Measurements from ENCODE around the gene PIWIL4.
"Not testable (repeated sequence)": the region's sequence is repeated elsewhere in the genome, so short reads cannot be mapped to it uniquely, and the experiment has no call there.

The PIWIL4 gene

DNA sequence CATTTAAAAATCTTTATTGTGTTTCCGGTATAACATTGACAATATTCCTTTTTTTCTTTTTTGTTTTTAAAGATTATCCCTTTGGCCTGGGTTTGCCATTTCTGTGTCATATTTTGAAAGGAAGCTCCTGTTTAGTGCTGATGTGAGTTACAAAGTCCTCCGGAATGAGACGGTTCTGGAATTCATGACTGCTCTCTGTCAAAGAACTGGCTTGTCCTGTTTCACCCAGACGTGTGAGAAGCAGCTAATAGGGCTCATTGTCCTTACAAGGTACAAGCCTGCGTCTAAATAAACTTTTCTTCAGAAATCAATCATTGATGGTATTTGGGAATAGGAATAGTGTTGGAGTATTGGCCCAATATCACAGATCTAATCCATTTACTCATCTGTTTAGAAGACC lies 19.8 kb downstream of the PIWIL4 start:
- no peak for DNase-seq

DNA sequence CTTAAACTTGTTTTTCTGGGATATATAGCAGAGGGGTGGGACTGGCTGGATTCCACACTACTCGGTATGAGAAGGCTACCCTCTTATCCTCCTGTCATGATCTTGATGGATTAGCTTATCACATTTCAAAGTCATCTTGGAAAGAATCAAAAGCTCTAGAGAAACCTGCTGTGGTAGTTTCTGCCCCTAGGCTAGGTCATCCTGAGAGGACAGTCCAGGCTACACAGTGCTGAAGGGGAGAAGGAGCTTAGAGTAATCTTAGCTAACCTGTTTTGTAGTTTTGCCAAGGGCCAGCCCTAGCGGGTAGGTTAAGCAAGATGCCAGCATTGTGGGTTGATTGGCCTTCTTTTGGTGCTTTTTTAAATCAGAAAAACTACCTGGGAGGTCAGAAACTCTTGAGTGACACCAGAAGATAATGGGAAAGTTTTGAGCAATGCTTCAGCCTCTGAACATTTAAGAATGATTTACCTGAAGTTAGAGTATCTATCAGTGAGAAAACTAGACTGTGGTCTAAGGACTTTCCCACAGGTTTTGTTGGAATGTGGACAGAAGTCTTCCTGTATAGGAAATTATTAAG lies 21.3 kb downstream of the PIWIL4 start:
- DNase-seq: no peak

DNA sequence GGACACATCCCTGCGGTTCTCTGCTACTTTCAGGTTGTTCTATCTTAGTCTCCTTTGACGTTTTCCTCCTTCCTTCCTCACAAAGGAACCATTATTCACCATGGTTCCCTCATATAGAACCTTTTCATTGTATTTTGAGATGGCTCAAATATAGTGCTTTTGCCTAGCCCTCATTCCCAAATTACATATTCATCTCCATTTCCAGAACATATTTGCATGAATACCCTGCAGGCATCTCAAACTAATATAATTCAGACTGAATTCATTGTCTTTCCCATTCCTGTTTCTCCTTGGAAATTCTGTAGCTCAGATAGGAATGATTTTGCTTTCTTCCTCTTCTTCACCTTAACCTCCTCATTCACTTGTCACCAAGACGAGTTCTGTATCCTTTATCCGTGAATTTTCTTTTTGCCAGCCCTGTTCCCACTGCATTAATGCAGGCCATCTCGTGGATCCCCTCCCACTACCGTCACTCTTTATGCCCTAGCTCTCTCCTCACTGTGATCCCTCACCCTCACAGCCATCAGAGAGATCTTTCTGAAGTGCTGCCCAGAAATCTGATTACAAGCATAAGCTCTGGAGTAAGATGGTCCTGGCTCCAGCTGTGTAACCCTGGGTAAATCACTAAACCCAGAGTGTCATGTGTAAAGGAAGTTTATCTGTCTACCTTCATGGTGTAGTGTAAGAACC lies 23.3 kb downstream of the PIWIL4 start:
- no peak for DNase-seq

DNA sequence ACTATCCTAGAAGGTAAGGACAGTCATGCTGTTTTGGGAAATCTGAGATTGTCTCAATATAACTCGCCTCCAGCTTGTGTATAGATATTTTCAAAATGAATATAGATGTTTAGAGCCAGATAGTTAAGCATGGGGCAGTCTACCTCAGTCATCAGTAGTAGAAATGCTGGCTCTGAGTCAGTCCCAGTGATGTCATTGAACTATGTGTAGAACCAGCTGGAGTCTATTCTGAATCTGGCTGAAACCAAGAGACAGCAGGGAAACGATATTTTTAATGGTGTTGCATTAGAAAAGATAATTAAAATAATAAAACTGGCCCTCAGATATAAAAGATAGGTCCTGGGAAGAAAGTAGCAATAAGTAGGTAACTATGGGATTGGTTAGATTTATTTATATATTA lies 25.9 kb downstream of the PIWIL4 start:
- DNase-seq: no peak

DNA sequence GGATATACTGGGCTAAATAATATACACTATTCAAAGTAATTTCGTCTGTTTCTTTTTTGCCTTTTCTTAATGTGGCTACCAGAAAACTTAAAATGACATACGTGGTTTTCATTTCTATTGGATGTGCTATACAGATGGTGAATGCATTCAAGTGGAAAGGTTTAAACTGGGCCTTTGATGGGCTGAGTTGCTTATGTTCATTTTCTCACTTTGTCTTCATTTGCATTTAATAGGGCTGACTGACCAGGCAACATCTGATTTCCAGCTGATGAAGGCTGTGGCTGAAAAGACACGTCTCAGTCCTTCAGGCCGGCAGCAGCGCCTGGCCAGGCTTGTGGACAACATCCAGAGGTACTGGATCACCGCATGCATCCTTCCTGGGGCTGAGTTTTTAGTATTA lies 27.9 kb downstream of the PIWIL4 start:
- no peak for DNase-seq

GRCh38 chr11:94597896-94598295 lies 30.7 kb downstream of the PIWIL4 start:
- DNase-seq: no peak

DNA sequence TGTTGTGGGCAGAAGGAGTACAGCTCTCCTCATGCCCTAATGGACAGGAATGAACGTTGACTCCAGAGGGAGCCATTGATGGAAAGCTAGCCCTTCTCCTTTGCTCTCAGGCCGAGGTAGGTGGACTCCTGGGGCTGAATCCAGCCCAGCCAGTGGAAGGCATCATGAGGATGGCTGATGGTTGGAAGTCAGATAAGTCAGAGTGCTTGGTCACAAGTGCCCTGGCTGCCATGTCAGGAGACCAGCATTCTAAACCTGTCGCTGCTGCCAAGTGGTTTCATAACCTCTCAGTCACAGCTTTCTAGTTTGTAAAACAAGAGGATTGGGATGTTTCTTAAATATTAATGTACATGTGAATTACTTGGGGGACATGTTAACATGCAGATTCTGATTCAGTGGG lies 32.3 kb downstream of the PIWIL4 start:
- DNase-seq: no peak

DNA sequence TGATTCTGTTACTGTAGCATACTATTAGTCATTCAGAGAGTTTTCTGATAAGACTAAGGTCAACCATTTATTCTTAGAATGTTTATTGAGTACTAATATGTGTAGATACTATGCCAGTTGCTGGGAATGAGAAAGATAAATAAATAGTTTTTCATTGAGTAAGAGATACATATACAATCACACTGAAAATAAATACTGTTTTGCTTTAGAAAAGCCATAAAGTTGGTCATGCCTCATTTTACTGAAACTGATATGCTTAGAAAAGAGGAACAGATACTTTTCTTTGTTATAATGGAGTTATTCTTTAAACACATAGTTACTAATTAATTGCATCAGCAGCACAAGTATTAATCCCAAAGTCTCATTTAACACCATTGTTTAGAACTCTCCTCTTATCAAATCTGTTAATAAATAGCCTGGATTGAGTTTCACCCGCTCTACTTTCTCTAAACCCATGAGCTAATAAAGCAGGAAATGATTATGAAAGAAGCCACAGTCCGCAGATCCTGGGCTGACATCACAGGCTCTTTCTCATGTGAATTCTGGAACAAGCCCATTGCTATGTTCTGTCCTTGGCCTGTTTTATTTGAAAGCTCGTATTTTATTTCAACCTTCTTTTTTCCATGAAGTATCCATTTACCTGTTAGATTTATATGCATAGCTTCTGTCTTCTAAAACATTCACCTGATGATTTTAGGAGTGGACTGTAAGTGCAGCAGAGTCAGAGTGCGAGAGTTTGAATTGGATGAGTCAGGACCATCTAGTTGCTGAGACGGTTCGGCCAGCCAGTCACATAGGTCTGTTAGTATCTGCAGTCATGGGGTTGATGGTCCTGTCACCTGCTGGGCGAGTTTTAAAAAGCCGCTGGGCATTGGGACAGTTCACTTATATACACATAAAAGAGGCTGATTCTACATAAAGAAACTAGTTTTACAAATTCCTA lies 35.5 kb downstream of the PIWIL4 start:
- DNase-seq: no peak

- DNase-seq: no peak
Measured at GRCh38 chr11:94603587-94603986, 36.4 kb downstream of the PIWIL4 start.

DNA sequence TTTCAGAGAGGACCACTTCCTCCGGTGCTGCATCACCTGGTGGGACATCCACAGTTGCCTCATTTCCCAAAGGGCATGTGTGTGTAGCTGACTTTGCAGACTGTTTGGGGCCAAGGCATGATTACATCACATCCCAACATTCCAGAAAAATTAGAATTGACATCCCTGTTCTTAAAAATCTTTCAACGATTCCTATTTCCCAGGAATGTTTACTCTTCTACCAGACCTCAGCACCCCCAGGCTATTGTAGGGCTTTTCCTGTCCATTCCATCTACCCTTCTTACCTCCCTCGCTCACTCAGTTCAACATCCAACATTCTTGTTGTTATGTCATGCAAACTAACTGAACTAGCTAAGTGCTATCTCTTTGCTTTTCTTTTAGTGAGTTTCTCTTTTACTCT lies 37.3 kb downstream of the PIWIL4 start:
- no peak for DNase-seq

DNA sequence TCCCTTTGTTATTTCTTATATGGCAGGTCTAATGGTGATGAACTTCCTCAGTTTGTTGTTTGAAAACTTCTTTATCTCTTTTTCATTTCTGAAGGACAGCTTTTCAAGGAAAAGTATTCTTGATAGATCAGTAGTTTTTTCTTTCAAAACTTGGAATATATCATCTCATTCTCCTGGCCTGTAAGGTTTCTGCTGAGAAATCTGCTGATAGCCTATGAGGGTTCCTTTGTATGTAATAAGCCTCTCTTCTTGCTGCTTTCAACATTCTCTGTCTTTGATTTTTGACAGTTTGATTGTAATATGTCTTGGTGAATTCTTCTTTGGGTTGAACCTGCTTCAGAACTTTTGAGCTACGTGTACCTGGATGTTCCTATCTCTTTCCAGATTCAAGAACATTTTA lies 46.0 kb downstream of the PIWIL4 start:
- DNase-seq: no peak

- peak; percentile 28 for DNase-seq
Measured at GRCh38 chr11:94623120-94623735, 56.1 kb downstream of the PIWIL4 start.

- not testable (repeated sequence) for DNase-seq
Measured at GRCh38 chr11:94625422-94625821, 58.3 kb downstream of the PIWIL4 start.

- not testable (repeated sequence) for DNase-seq
Measured at GRCh38 chr11:94627003-94627560, 59.9 kb downstream of the PIWIL4 start.

GRCh38 chr11:94629741-94630140 lies 62.6 kb downstream of the PIWIL4 start:
- DNase-seq: no peak

DNA sequence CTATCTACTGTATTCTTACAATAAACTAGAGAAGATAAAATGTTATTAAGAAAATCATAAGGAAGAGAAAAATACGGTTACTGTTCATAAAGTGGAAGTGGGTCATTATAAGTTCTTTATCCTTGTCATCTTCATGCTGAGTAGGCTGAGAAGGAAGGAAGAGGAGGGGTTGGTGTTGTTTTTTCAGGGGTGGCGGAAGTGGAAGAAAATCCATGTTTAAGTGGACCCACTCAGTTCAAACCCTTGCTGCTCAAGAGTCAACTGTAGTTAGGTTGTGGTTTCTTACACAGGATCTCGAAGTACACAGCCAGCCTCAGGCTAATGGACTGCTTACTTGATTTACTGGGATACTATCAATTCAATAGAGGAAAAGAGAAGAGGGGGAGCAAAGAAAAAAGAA lies 63.1 kb downstream of the PIWIL4 start:
- no peak for DNase-seq

GRCh38 chr11:94632356-94632755 lies 65.2 kb downstream of the PIWIL4 start:
- no peak for DNase-seq

GRCh38 chr11:94635072-94635471 lies 67.9 kb downstream of the PIWIL4 start:
- no peak for DNase-seq

GRCh38 chr11:94636388-94636949 lies 69.3 kb downstream of the PIWIL4 start:
- no peak for DNase-seq

- DNase-seq: no peak
Measured at GRCh38 chr11:94638301-94638901, 71.2 kb downstream of the PIWIL4 start.

DNA sequence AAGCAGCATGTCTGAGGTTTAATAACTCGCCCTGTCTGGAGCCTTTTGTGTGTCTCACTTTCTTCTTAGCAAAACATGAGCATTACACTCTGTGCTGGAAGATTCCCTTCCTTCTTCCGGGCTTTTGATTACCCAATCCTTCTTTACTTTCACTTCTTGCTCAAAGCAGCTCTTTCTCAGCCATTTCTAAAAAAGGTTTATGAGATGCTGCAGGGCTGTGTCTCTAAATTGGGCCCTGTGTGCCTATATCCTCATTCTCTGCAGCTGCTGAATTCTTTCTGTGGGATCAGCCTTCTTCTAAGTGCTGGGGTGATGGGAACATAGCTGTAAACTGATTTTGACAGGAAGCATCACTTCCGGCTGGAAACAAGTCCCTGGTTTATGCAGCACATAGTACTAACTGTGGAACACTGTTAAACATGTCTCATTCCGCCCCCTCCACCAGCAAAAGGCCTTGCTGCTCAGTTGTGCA lies 71.8 kb downstream of the PIWIL4 start:
- DNase-seq: no peak

Data from 8988T (cell line).